B cell (primary cell): ENCODE measurements around the gene PRSS48. TPM values are rescaled to one million over a fixed set of nuclear protein-coding genes. Genes with fewer than 3 reads are reported as not detected.

Source experiments
- ATAC-seq: fragments of 200-7000 bp; cut with Tn5 transposase; one replicate; pipeline ENCODE4 v1.10.0; 2021; ENCODE audit warnings: low read depth, mild to moderate bottlenecking, moderate number of reproducible peaks, moderate library complexity
- CTCF ChIA-PET: fragments of 350-600 bp; sonication (Branson Sonifier 250); formaldehyde crosslinking; loops from one replicate; lab custom pipeline; 2021; ENCODE audit warnings: antibody characterized with exemption, inconsistent platforms; lab: Charles Lee
- POLR2A ChIA-PET: fragments of 350-600 bp; sonication (Branson Sonifier 250); formaldehyde crosslinking; loops from one replicate; lab custom pipeline; 2021; ENCODE audit warnings: antibody characterized with exemption; lab: Charles Lee
- DNase-seq: peaks from one replicate; pipeline ENCODE4 v3.0.0; 2013
- H2AFZ ChIP-seq: 2 replicates; pipeline ENCODE4 v1.6.1; 2012; ENCODE audit warnings: mild to moderate bottlenecking, low read depth, low read length; ENCODE audit not compliant: insufficient read depth, poor library complexity, severe bottlenecking
- H3K27ac ChIP-seq, 2 donors: 1 replicate in 1 of 2; 2 replicates in 1 of 2; pipeline ENCODE4 v1.5.1; 2012 to 2013; ENCODE audit warnings: low read length in 2 of 2, mild to moderate bottlenecking in 2 of 2, moderate library complexity in 1 of 2
- H3K27me3 ChIP-seq, 4 experiments: fragments of 200-600 bp in 1 of 4; sonication (generic) in 1 of 4; replicated peaks in 1 of 4; 1 replicate in 2 of 4; 2 replicates in 2 of 4; pipeline versions ENCODE4 v1.6.1 to v1.7.0; 2013 to 2016; ENCODE audit warnings: low read length in 3 of 4, mild to moderate bottlenecking in 2 of 4, mixed read lengths in 1 of 4, moderate library complexity in 1 of 4; ENCODE audit not compliant: insufficient read depth in 4 of 4, control insufficient read depth in 3 of 4; ENCODE audit errors: control extremely low read depth in 1 of 4
- H3K36me3 ChIP-seq, 2 experiments: replicated peaks in 1 of 2; 1 replicate in 1 of 2; 2 replicates in 1 of 2; pipeline versions ENCODE4 v1.6.1 to v1.7.1; 2013; ENCODE audit warnings: low read length in 1 of 2; ENCODE audit not compliant: insufficient read depth in 2 of 2, control insufficient read depth in 1 of 2; ENCODE audit errors: control extremely low read depth in 1 of 2, extremely low read depth in 1 of 2
- H3K4me1 ChIP-seq, 2 donors: fragments of 200-600 bp in 1 of 2; sonication (generic) in 1 of 2; 1 replicate in 1 of 2; 2 replicates in 1 of 2; pipeline versions ENCODE4 v1.5.1 to v1.6.1; 2013 to 2017; ENCODE audit warnings: low read length in 2 of 2; ENCODE audit not compliant: control insufficient read depth in 2 of 2, insufficient read depth in 2 of 2
- H3K4me2 ChIP-seq: replicated peaks from 2 replicates; pipeline ENCODE3; 2012; ENCODE audit warnings: mild to moderate bottlenecking, low read depth, low read length; ENCODE audit not compliant: poor library complexity, severe bottlenecking
- H3K4me3 ChIP-seq, 5 experiments: fragments of 200-600 bp in 1 of 5; sonication (generic) in 1 of 5; 1 replicate in 3 of 5; 2 replicates in 2 of 5; pipeline versions ENCODE4 v1.5.1 to v1.7.0; 2011 to 2016; ENCODE audit warnings: low read length in 4 of 5, mild to moderate bottlenecking in 4 of 5, low read depth in 2 of 5, control low read depth in 1 of 5, moderate library complexity in 1 of 5; ENCODE audit not compliant: insufficient read depth in 1 of 5; ENCODE audit errors: control extremely low read depth in 1 of 5, extremely low read depth in 1 of 5
- H3K79me2 ChIP-seq: fragments of 200-600 bp; sonication (generic); one replicate; pipeline ENCODE4 v1.6.0; 2016; ENCODE audit warnings: low read length; ENCODE audit not compliant: control insufficient read depth, insufficient read depth
- H3K9ac ChIP-seq: fragments of 200-600 bp; sonication (generic); 2 replicates; pipeline ENCODE4 v1.6.1; 2017; ENCODE audit warnings: mild to moderate bottlenecking, low read length, moderate library complexity
- H3K9me3 ChIP-seq, 3 donors: one replicate each; pipeline versions ENCODE4 v1.6.1 to v1.7.1; 2013; ENCODE audit warnings: low read length in 2 of 3; ENCODE audit not compliant: control insufficient read depth in 2 of 3, insufficient read depth in 1 of 3; ENCODE audit errors: control extremely low read depth in 1 of 3
- H4K20me1 ChIP-seq: 2 replicates; pipeline ENCODE4 v1.6.0; 2012; ENCODE audit warnings: mild to moderate bottlenecking, low read length; ENCODE audit not compliant: insufficient read depth, control insufficient read depth, poor library complexity, severe bottlenecking
- H3K27ac Mint-ChIP-seq: one replicate; pipeline ENCODE4 v1.8.0; 2021; ENCODE audit warnings: mixed read lengths
- H3K27me3 Mint-ChIP-seq: one replicate; pipeline ENCODE4 v1.8.0; 2021; ENCODE audit warnings: mixed read lengths
- H3K4me1 Mint-ChIP-seq: one replicate; pipeline ENCODE4 v1.8.0; 2021; ENCODE audit warnings: mixed read lengths
- H3K4me3 Mint-ChIP-seq: one replicate; pipeline ENCODE4 v1.8.0; 2021; ENCODE audit warnings: mixed read lengths
- H3K9me3 Mint-ChIP-seq: one replicate; pipeline ENCODE4 v1.8.0; 2022; ENCODE audit warnings: mixed read lengths; ENCODE audit not compliant: insufficient read depth
- EZH2 ChIP-seq: IDR thresholded peaks from 2 replicates; pipeline ENCODE4 v1.6.1; 2012; ENCODE audit warnings: borderline replicate concordance, low read depth, mild to moderate bottlenecking, moderate library complexity, low read length; ENCODE audit not compliant: insufficient read depth, poor library complexity, severe bottlenecking
- WGBS: methylation state at CpG from one replicate; pipeline ENCODE4 v1.1.5; 2013; ENCODE audit warnings: missing lambda C conversion rate; ENCODE audit not compliant: insufficient coverage; 5-methylcytosine and 5-hydroxymethylcytosine counted together
- intact Hi-C: fragments of 100-400 bp; cut with micrococcal nuclease; formaldehyde crosslinking; loops from one replicate; pipeline ENCODE4 v1.10.0; 2022
- polyA plus RNA-seq: library from polyadenylated mRNA; depleted of rRNA; stranded (reverse); fragments of >200 nt; gene quantifications from 2 replicates; pipeline ENCODE4 v1.2.3, GENCODE V29; 2012
- total RNA-seq, 2 donors: library from RNA; stranded (reverse); fragments of 120-200 nt in 1 of 2; gene quantifications; 1 replicate in 1 of 2; 2 replicates in 1 of 2; pipeline versions ENCODE4 v1.2.3 to v1.2.4, GENCODE V29; 2013 to 2022
- TF ChIP-seq, protein P1 (sequence below): fragments of 200-600 bp; IDR thresholded peaks from one replicate; pipeline ENCODE4 v1.8.0; 2022; ENCODE audit warnings: antibody characterized with exemption, mild to moderate bottlenecking

PRSS48 gene
- total and polyA plus RNA-seq, 2 donors (not counting 1 experiment from before 2014, with no cell fraction given): not detected

GRCh38 chr4:151310124-151310728, 33.3 kb downstream of the PRSS48 start:
- H3K4me2 ChIP-seq: no peak overlapping the region
- H3K27me3 ChIP-seq: no peaks in the 10 kb centered on the region
- H3K36me3 ChIP-seq: no peaks in the 10 kb centered on the region
- no peak for TF ChIP-seq EZH2
- TF ChIP-seq, protein P1, sequence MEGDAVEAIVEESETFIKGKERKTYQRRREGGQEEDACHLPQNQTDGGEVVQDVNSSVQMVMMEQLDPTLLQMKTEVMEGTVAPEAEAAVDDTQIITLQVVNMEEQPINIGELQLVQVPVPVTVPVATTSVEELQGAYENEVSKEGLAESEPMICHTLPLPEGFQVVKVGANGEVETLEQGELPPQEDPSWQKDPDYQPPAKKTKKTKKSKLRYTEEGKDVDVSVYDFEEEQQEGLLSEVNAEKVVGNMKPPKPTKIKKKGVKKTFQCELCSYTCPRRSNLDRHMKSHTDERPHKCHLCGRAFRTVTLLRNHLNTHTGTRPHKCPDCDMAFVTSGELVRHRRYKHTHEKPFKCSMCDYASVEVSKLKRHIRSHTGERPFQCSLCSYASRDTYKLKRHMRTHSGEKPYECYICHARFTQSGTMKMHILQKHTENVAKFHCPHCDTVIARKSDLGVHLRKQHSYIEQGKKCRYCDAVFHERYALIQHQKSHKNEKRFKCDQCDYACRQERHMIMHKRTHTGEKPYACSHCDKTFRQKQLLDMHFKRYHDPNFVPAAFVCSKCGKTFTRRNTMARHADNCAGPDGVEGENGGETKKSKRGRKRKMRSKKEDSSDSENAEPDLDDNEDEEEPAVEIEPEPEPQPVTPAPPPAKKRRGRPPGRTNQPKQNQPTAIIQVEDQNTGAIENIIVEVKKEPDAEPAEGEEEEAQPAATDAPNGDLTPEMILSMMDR: no peak
- Mint-ChIP-seq H3K4me3 (no peak overlapping the region), H3K27ac (no peak overlapping the region), H3K9me3 (no peaks in the 10 kb centered on the region), H3K4me1 (no peaks in the 10 kb centered on the region), H3K27me3 (peaks cover under 1% of the 10 kb centered on the region)
- DNase-seq (no peak), ATAC-seq (no peak)
- H3K27ac ChIP-seq: no peak overlapping the region
- no peaks in the 10 kb centered on the region for H3K79me2 ChIP-seq
- no peak overlapping the region for H3K4me3 ChIP-seq
- no peak overlapping the region for H2AFZ ChIP-seq
- H3K4me1 ChIP-seq: no peaks in the 10 kb centered on the region
- H3K9ac ChIP-seq: no peak overlapping the region
- intact Hi-C loops: no loop called here
- WGBS: no CpG with 5 or more reads among the region's 5 CpGs
- ChIA-PET POLR2A (no interaction called here), CTCF (no interaction called here)
- peaks cover 0 to 4% (median 0%) of the 10 kb centered on the region in 3 donors for H3K9me3 ChIP-seq
- H4K20me1 ChIP-seq: no peaks in the 10 kb centered on the region

- 96% methylated on average over 4 of the region's 6 CpGs for WGBS
- peaks cover 13% of the 10 kb centered on the region for H3K27me3 Mint-ChIP-seq
- H3K27ac ChIP-seq: no peak overlapping the region
- no peak for ATAC-seq
- CTCF ChIA-PET: interaction anchor here (0.6 kb wide), 1 partner anchor 1206 kb away, joined by 3 read pairs; no protein-coding TSS in a partner anchor
- no peak overlapping the region for H3K4me3 ChIP-seq
- no peak for DNase-seq
- no peak overlapping the region for H3K4me2 ChIP-seq
- H3K4me3 Mint-ChIP-seq: no peak overlapping the region
- H4K20me1 ChIP-seq: no peaks in the 10 kb centered on the region
- H3K27ac Mint-ChIP-seq: no peak overlapping the region
- H3K79me2 ChIP-seq: no peaks in the 10 kb centered on the region
- no peak overlapping the region for H2AFZ ChIP-seq
- H3K27me3 ChIP-seq: no peaks in the 10 kb centered on the region
- no peaks in the 10 kb centered on the region for H3K9me3 ChIP-seq
- TF ChIP-seq EZH2: no peak
- TF ChIP-seq, protein P1: no peak
- POLR2A ChIA-PET: no interaction called here
- H3K9ac ChIP-seq: no peak overlapping the region
- no peaks in the 10 kb centered on the region for H3K4me1 Mint-ChIP-seq
- intact Hi-C loops: no loop called here
- no peaks in the 10 kb centered on the region for H3K4me1 ChIP-seq
- no peaks in the 10 kb centered on the region for H3K9me3 Mint-ChIP-seq
- H3K36me3 ChIP-seq: no peaks in the 10 kb centered on the region
Observed at GRCh38 chr4:151313306-151314009, 36.5 kb downstream of the PRSS48 start.
